HG02973 (cell line): Measurements from ENCODE around the gene NIPAL3.

Source experiments
- ATAC-seq: cut with Tn5 transposase; IDR thresholded peaks from one replicate; pipeline ENCODE4 v1.9.1; 2021; ENCODE audit warnings: moderate library complexity; ENCODE audit not compliant: unreplicated experiment

Gene NIPAL3

DNA sequence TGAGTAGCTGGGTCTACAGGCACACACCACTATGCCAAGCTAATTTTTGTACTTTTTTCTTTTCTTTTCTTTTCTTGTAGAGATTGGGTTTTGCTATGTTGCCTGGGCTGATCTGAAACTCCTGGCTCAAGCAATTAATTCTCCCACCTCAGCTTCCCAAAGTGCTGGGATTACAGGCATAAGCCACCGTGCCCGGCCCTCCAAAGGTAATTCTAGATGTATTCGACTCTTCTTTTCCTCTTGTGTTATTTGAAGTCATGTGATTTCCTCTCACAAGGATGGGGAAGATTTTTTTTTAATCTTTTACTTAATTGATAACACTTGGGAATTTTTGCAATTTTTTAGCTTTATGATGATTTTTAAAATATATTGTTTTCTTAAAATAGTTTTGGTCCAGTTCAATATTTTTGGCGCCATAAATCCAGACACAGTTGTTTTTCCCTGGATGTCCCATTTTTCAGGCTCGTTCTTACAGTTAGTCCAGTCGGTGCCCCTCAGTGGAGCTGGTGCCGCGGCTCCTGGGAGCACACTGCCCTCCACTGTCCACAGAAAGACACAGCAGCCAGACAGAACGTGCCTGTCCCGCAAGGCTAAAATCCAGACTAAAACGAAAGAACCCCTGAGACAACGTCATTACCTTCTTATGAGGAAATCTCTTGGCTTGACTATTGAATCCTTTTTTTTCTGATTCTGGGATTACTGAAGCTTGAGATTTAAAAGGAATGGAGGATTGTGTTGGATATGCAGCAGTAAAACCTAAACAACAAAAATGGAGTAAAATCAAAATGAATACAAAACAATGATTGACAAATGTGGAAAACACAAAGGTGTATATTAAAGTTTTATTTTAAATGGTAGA, 24.4 kb upstream of the NIPAL3 start:
- peak; percentile 38 for ATAC-seq

- ATAC-seq = peak; percentile 56
These were observed 23.6 kb upstream of the NIPAL3 start for GRCh38 chr1:24391882-24392603.

DNA sequence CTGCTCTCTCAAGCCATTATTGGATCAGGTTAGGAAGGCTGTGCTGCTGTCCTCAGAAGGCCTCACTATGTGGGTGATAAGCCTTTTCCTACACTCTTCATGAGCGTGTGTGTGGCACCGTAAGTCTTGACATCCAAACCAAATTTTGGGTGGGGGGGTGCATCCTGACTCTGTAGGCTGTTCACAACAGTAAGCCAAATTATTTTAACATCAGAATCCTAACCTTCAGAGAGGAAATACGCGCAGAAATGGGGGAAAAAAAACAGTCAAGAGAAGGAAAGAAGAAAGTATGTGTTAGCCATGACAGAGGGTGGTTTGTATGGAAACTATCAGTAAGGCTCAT, 23.0 kb upstream of the NIPAL3 start:
- no peak for ATAC-seq

DNA sequence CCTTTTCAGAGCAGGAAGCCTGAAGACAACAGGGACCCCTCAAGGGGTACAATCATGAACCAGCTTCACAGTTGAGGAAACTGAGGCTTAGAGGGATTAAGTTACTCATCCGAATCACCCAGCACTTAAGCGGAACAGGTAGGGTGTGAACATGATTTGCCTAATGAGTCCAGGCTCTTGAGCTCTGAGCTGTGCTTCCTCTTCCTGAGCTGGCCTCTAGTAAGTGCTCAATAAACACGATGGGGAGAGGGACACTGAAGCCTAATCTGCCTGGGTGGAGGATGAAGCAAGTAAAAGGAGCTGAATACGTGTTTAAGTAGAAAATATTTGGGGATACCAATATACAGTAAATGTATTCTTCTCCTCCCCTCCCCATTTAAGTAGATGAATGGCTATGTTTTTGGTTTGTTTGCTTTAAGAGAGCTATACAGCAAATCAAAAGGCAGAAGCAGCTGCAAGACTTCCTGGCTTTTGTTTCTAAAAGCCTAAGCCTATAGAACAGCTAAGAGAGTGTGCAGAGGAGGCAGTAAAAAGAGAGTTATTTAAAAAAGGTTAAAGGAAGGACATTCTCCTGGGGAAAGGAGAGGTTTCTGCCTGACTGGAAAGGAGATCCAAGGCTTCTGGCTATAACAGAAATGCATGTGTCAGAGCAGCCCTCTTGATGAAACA, 22.5 kb upstream of the NIPAL3 start:
- ATAC-seq = no peak

- no peak for ATAC-seq
These were observed 21.7 kb upstream of the NIPAL3 start for GRCh38 chr1:24393892-24394291.

GRCh38 chr1:24400065-24400464, 15.5 kb upstream of the NIPAL3 start:
- no peak for ATAC-seq

- ATAC-seq = no peak
These were observed 11.8 kb upstream of the NIPAL3 start for GRCh38 chr1:24403806-24404205.

DNA sequence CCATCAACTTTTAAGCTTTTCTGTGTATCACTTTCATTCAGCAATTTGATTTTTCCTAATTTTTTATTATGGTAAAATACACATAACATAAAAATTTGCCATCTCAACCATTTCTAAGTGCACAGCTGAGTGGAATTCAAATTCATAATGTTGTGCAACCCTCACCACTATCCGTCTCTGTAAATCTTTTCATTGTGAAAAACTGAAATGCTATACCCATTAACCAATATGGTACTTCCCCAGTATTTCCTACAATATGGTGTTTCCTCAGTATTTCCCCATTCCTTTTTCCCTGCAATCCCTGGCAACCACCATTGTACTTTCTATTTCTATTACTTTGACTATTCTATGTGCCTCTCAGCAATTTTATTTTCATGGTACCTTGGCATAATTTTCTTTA, 8.8 kb upstream of the NIPAL3 start:
- ATAC-seq = no peak

DNA sequence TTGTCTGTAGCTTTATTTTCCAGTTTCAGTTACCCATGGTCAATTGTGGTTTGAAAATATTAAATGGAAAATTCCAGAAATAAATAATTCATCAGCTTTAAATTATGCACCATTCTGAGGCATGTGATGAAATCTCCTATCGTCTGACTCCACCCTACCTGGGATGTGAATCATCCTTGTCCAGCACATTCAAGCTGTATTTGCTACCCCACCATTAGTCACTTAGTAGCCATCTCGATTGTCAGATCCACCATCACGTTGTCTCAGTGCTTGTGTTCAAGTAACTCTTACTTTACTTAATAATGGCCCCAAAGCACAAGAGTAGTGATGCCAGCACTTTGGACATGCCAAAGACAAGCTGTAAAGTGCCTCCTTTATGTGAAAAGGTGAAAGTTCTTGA, 6.1 kb upstream of the NIPAL3 start:
- ATAC-seq = no peak

DNA sequence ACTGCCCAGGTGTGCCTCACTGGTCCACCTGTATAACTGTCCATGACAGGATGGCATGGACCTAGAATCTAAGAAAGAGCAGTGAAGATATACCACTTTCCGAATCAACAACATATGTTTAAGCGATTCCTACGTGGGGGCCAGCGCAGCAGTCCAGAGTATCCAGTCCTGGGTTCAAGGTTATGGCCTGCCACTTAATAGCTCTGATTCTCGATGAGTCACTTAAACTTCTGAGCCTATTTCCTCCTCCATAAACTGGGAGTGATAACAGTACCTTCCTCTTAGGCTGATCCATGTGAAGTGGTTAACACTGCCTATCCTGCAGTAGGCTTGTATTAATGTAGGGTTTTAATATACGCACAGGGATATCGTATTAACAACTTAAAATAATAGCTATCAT, 4.9 kb upstream of the NIPAL3 start:
- ATAC-seq = no peak

DNA sequence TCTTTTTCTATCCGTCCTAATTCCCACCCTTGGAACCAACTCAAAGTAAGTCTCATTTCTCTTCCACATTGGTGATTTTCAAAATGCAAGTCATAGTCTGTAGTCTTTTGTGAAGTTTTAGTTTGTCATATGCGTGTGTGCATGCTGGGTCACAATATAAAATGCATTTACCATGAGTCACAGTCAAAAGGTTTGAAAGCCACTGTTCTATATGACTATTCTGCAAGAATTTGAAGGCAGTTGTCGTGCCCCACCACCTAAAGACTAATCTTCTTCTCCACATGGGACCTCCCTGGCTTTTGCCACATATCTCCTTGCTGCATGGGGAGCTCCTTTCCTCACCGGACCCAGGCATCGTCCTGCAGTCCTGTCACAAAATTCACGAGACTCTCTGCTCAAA, 3.6 kb upstream of the NIPAL3 start:
- ATAC-seq = no peak

DNA sequence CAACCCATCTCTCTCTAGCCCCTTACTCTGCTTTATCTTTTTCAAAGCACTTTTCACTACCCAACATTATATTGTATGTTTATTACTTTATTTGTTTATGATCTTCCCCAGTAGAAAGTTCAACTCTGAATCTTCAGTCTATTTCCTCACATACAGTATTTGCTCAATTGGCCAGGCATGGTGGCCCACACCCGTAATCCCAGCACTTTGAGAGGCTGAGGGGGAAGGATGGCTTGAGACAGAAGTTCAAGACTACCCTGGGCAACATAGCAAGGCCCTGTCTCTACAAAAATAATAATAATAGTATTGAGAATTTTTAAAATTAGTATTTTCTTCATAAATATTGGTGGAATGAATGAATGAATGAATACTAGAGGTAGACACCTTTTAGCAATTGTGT, 3.2 kb upstream of the NIPAL3 start:
- no peak for ATAC-seq

- ATAC-seq = no peak
These were observed 2.0 kb upstream of the NIPAL3 start, which contains the start of gene STPG1 for GRCh38 chr1:24413350-24414163. Gene STPG1 (minus strand): TSS chr1:24413782. CDS start chr1:24401388, 12,394 bp downstream.

DNA sequence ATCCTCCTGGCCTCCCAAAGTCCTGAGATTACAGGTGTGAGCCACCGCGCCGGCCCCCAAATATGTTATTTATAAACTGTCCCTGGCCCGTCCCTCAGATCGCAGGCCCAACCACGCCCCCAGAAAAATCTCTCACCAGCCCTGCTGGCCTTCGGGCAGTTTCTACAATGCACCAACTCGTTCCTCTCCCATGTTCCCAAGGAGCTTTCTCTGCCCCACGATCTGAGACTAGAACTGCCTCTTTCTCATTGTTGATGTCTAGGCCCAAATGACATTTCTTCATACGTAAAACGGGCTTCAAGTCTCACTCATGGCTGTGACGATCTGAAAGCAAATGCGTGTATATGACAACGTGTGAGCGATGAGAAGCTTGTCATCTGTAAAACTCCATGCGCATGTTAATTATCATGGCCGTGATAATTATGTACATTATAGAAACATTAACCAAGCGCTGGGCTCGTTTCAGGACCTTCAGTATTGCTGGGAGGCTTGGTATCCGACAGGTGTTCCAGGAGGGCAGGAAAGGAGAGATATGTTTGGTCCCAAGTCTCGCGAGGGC, 748 bp upstream of the NIPAL3 start:
- ATAC-seq = no peak

DNA sequence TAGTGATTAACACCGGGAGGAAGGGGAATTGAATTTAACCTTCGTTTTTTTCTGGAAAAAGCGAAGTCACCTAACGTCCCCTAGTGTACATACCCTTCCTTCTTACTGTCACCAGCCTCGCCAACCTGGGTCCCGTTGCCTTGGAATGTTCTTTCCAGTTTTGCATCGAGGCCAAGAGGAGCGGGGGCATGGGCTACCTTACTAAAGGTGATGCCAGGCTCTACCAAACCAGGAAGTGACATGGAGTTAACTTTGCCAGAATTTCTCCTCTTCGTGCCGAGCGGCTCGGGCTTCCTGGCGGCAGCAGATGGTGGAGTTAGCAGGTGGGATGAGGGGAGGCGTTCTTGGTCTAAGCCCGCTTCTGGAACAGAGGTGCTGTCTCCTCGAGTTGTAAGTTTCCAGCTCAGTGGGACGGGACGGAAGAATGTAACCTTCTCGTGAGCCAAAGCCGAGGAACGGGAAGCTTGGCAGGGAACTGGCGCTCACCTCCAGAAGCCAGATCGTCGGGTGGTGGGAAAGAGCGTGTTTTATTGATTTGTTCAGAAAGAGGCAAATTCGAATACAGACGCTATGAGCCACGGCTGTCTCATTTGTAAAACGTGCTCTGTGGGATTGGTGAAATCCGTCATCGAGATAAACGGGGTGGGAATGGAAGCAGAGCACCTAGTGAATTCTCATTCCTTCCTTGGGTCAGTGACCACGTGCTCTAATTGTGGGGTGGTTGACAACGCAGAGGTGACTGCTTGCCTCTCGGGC, 486 bp downstream of the NIPAL3 start:
- no peak for ATAC-seq

DNA sequence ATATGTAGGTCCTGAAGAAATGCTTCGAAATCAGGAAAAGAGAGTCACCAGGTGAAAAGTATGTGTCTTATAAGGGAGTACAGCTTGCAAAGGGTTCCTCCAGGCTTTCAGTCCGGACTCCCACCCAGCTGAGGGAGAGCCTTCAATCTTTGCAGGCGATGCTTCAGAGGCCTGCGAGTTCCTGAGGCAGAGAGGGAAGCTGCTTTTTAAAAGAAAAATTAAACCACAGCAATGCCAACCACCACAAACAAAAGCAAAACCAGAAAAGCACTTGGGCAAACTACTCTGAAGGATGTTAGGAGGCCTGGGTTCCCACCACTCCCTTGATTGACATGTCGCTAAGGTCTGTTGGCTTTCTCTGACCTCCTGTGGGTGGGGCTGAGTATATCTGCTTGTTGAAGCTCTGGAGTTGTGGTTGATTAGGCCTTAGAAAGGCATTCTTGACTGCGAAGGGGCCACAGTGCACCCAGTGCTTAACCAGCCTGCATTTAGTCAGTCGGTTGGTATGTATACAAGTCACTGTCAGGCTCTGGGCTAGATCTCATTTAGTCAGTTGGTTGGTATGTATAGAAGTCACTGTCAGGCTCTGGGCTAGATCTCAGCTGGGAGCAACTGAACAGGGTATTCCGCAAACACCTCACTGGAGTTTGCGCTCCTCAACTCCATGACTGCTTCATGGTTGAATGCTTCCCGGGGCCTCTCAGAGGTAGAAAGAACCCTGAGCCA, 1.2 kb downstream of the NIPAL3 start:
- no peak for ATAC-seq

DNA sequence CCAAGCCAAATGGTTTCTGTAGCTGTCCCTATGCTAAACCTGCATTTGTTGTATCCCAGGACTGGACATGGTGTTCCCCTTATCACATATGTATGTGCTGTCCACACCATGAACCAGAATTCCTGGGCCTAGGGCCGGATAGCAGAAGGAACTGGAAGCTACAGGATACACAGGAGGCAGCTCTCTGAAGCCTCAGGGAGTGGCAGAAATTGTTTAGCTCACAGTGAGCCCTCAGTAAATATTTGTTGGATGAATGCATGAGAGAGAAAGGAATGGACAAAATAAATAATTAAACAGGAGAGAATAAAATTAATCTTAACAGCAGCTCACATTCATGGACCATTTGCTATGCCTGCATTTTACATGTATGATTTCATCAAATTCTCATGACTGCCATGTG, 2.1 kb downstream of the NIPAL3 start:
- no peak for ATAC-seq

DNA sequence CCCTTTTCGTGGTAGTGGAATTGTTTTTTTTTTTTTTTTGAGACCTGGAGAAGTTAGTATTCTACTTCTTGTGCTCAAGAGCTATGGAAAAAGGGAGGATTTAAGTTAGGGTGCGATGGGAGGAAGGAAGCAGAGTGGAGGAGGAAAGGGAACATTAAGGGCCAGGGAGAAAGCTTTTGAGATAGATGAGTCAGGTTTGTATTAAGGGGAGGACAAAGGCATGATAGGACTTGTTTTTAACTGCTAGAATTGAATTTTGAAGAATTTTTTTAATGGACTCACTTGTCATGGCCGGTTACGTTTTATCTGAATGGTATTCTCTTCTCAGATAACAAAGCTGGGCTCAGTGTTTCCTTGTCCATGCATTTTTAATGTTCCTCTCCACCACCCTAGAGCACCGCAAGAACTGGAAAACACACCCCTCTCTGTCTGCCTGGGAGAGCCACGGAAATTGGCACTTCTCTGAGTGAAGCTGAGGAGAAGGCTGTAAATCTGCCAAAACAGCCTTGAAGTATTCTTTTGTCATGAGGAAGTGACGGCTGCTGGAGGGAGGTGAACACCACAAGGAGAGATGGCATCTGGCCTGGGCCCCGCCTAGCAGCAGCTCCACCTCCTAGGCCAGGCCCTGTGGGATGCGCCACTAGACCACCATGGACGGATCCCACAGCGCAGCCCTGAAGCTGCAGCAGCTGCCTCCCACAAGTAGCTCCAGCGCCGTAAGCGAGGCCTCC, 3.5 kb downstream of the NIPAL3 start:
- no peak for ATAC-seq

- no peak for ATAC-seq
These were observed 4.9 kb downstream of the NIPAL3 start for GRCh38 chr1:24420547-24420946.
